ENCODE measurements around the gene RHOV. TPM values are rescaled to one million over a fixed set of nuclear protein-coding genes. Genes with fewer than 3 reads are reported as not detected.
A peak's percentile ranks its signal among the peaks of the same experiment; 100 is the strongest.

RHOV gene
- total and polyA plus RNA-seq, 4 donors, result 0.15 to 0.30 (median 0.19) TPM; not detected in 1

DNA sequence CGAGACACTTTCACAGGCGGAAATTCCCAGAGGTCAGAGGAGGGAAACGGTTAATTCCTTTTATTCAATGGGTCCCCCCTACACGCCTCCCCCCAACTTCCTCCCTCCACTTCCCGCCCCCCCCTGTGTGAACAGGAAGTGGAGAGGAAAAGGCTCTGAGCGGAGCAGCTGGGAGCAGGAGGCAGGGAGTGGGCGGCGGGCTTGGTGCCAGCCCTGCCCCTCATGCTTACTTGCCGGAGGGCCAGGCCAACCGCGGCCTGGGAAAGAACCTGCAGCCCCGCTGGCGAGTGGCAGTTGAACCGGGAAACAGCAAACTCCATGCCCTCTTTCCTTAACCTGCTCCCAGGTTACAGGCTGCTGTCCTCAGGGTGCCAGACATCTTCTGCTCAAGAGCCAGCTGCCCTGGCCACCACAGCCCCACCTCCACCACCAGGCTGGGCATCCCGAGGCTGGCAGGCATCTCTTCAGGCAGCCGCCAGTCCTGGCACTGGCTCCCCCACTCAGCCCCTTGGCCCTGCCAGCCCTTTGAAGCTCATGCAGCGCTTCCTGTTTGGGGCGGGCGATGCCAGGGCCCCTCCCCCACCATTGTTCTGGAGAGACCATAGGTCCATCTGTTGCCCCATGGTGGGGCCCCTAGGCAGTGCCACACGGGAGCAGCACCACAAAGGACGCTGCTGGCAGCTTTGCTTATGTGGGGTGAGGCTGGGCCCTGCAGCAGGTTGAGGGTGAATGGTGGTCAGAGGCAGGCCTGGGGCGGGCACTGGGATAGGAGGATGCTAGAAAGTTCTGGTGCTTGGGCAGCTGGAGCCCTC is 33.2 kb upstream of the RHOV start:
- no peak for DNase-seq
- H3K36me3 ChIP-seq (ENCODE audit: control insufficient read depth in 1 of 2, insufficient read depth in 2 of 2, low read length in 1 of 2), result peaks cover 0 to 3% of the 10 kb centered on the region in 2 donors
- intact Hi-C loops (cut with DNase I), result loop anchor here (2.0 to 5.0 kb wide), 6 partner anchors 34 to 210 kb away; partner anchors contain the start of gene INO80 (in 1 of the 2)
- H3K9me3 ChIP-seq (ENCODE audit: control insufficient read depth, low read length), result no peaks in the 10 kb centered on the region
- peak; percentile 3 for ATAC-seq (ENCODE audit: low FRiP score)
- peak overlapping the region; percentile 58 to 86 for H3K27ac ChIP-seq (ENCODE audit: low read depth in 1 of 2, low read length in 2 of 2)
- no peak overlapping the region for H3K4me3 ChIP-seq (ENCODE audit: low read length in 2 of 2)
- H3K27me3 ChIP-seq (ENCODE audit: control insufficient read depth in 1 of 2, insufficient read depth in 2 of 2, low read length in 1 of 2), result no peaks in the 10 kb centered on the region
- 6 to 8% methylated on average over 22 of the region's 22 CpGs for WGBS, 2 donors
- no peaks in the 10 kb centered on the region for H3K4me1 ChIP-seq (ENCODE audit: control insufficient read depth in 1 of 2, insufficient read depth in 2 of 2, low read length in 2 of 2)

GRCh38 chr15:40906091-40906990 is 32.3 kb upstream of the RHOV start:
- no peaks in the 10 kb centered on the region for H3K9me3 ChIP-seq (ENCODE audit: control insufficient read depth, low read length)
- 1 to 2% methylated on average over 31 to 36 of the region's 36 CpGs for WGBS, 2 donors
- intact Hi-C loops (cut with DNase I), result loop anchor here (2.0 to 5.0 kb wide), 6 partner anchors 34 to 211 kb away; partner anchors contain the start of gene INO80 (in 1 of the 2)
- peaks cover 0 to 3% of the 10 kb centered on the region in 2 donors for H3K36me3 ChIP-seq (ENCODE audit: control insufficient read depth in 1 of 2, insufficient read depth in 2 of 2, low read length in 1 of 2)
- peak overlapping the region in 1 of 2 donors; percentile 13 for H3K4me3 ChIP-seq (ENCODE audit: low read length in 2 of 2)
- no peaks in the 10 kb centered on the region for H3K4me1 ChIP-seq (ENCODE audit: control insufficient read depth in 1 of 2, insufficient read depth in 2 of 2, low read length in 2 of 2)
- DNase-seq (peak; percentile 92 to 95), ATAC-seq (ENCODE audit: low FRiP score) (peak; percentile 91)
- no peaks in the 10 kb centered on the region for H3K27me3 ChIP-seq (ENCODE audit: control insufficient read depth in 1 of 2, insufficient read depth in 2 of 2, low read length in 1 of 2)
- peak overlapping the region; percentile 58 to 86 for H3K27ac ChIP-seq (ENCODE audit: low read depth in 1 of 2, low read length in 2 of 2)

DNA sequence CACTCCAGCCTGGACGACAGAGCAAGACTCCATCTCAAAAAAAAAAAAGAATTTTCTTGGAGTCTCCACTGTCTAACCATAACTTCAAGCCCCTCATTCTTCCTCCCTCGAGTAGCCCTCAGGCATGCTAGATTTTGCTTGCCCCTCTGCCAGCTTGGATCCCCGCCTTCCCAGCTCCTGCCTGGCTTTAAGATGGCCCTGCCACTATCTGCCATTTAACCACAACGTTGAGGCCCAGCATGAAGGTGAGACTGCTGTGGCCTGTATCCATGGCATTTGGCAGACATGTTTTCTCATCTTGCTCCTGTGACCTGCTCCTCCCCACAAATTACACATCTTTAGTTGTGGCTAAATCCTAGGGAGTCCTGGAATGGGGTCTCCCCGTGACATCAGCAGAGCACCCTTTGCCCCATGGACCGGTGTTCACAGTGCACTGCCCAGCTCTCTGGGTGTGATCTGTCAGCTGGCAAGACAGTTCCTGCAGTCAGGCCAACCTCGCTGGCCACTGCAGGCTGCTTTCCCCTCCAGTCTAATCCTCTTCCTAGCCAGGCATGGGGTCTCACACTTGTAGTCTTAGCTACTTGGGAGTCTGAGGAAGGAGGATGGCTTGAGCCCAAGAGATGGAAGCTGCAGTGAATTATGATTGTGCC is 30.6 kb upstream of the RHOV start:
- H3K4me1 ChIP-seq (ENCODE audit: control insufficient read depth in 1 of 2, insufficient read depth in 2 of 2, low read length in 2 of 2), result no peaks in the 10 kb centered on the region
- intact Hi-C loops (cut with DNase I), result loop anchor here (2.0 to 5.0 kb wide), 4 partner anchors 38 to 280 kb away; partner anchors contain the start of gene INO80 (in 1 of the 2)

GRCh38 chr15:40902605-40903561 is 28.8 kb upstream of the RHOV start:
- ATAC-seq (ENCODE audit: low FRiP score), result no peak
- WGBS, 2 donors, result 82 to 88% methylated on average over 33 of the region's 33 CpGs
- Histone ChIP-seq H3K9me3 (ENCODE audit: control insufficient read depth, low read length) (no peaks in the 10 kb centered on the region), H3K4me1 (ENCODE audit: control insufficient read depth in 1 of 2, insufficient read depth in 2 of 2, low read length in 2 of 2) (no peaks in the 10 kb centered on the region), H3K36me3 (ENCODE audit: control insufficient read depth in 1 of 2, insufficient read depth in 2 of 2, low read length in 1 of 2) (peaks cover 0 to 8% of the 10 kb centered on the region in 2 donors), H3K4me3 (ENCODE audit: low read length in 2 of 2) (no peak overlapping the region), H3K27ac (ENCODE audit: low read depth in 1 of 2, low read length in 2 of 2) (no peak overlapping the region), H3K27me3 (ENCODE audit: control insufficient read depth in 1 of 2, insufficient read depth in 2 of 2, low read length in 1 of 2) (no peaks in the 10 kb centered on the region)
- intact Hi-C loops (cut with DNase I), result loop anchor here in 1 of 2 donors (5.0 kb wide), 1 partner anchor 279 kb away; no protein-coding TSS in a partner anchor
- DNase-seq, result peak in 1 of 2 donors; percentile 79

More for the DNA sequence above, 30.6 kb upstream of the RHOV start:
- no peaks in the 10 kb centered on the region for H3K27me3 ChIP-seq (ENCODE audit: control insufficient read depth in 1 of 2, insufficient read depth in 2 of 2, low read length in 1 of 2)
- no peaks in the 10 kb centered on the region for H3K9me3 ChIP-seq (ENCODE audit: control insufficient read depth, low read length)
- DNase-seq (no peak), ATAC-seq (ENCODE audit: low FRiP score) (no peak)
- peaks cover 0 to 8% of the 10 kb centered on the region in 2 donors for H3K36me3 ChIP-seq (ENCODE audit: control insufficient read depth in 1 of 2, insufficient read depth in 2 of 2, low read length in 1 of 2)
- H3K4me3 ChIP-seq (ENCODE audit: low read length in 2 of 2), result no peak overlapping the region
- 59 to 70% methylated on average over 6 to 7 of the region's 7 CpGs for WGBS, 2 donors
- peak overlapping the region in 1 of 2 donors; percentile 31 for H3K27ac ChIP-seq (ENCODE audit: low read depth in 1 of 2, low read length in 2 of 2)

GRCh38 chr15:40901053-40901443 is 27.0 kb upstream of the RHOV start:
- intact Hi-C loops (cut with DNase I), result loop anchor here in 1 of 2 donors (5.0 kb wide), 1 partner anchor 281 kb away; no protein-coding TSS in a partner anchor
- ATAC-seq (ENCODE audit: low FRiP score) (no peak), DNase-seq (no peak)
- Histone ChIP-seq H3K4me3 (ENCODE audit: low read length in 2 of 2) (no peak overlapping the region), H3K4me1 (ENCODE audit: control insufficient read depth in 1 of 2, insufficient read depth in 2 of 2, low read length in 2 of 2) (no peaks in the 10 kb centered on the region), H3K27ac (ENCODE audit: low read depth in 1 of 2, low read length in 2 of 2) (no peak overlapping the region), H3K9me3 (ENCODE audit: control insufficient read depth, low read length) (no peaks in the 10 kb centered on the region), H3K27me3 (ENCODE audit: control insufficient read depth in 1 of 2, insufficient read depth in 2 of 2, low read length in 1 of 2) (no peaks in the 10 kb centered on the region), H3K36me3 (ENCODE audit: control insufficient read depth in 1 of 2, insufficient read depth in 2 of 2, low read length in 1 of 2) (peaks cover 0 to 8% of the 10 kb centered on the region in 2 donors)
- 75 to 77% methylated on average over 5 of the region's 5 CpGs for WGBS, 2 donors

DNA sequence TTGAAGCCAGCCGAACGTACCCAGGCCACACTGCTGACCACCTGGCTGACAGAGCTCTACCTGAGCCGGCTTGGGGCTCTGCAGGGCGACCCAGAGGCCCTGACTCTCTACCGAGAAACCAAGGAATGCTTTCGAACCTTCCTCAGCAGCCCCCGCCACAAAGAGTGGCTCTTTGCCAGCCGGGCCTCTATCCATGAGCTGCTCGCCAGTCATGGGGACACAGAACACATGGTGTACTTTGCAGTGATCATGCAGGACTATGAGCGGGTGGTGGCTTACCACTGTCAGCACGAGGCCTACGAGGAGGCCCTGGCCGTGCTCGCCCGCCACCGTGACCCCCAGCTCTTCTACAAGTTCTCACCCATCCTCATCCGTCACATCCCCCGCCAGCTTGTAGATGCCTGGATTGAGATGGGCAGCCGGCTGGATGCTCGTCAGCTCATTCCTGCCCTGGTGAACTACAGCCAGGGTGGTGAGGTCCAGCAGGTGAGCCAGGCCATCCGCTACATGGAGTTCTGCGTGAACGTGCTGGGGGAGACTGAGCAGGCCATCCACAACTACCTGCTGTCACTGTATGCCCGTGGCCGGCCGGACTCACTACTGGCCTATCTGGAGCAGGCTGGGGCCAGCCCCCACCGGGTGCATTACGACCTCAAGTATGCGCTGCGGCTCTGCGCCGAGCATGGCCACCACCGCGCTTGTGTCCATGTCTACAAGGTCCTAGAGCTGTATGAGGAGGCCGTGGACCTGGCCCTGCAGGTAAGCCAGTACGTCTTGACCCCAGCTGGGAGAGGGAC is 26.4 kb upstream of the RHOV start:
- DNase-seq (no peak), ATAC-seq (ENCODE audit: low FRiP score) (no peak)
- Histone ChIP-seq H3K36me3 (ENCODE audit: control insufficient read depth in 1 of 2, insufficient read depth in 2 of 2, low read length in 1 of 2) (peaks cover 0 to 8% of the 10 kb centered on the region in 2 donors), H3K4me3 (ENCODE audit: low read length in 2 of 2) (no peak overlapping the region), H3K4me1 (ENCODE audit: control insufficient read depth in 1 of 2, insufficient read depth in 2 of 2, low read length in 2 of 2) (no peaks in the 10 kb centered on the region), H3K27me3 (ENCODE audit: control insufficient read depth in 1 of 2, insufficient read depth in 2 of 2, low read length in 1 of 2) (no peaks in the 10 kb centered on the region), H3K27ac (ENCODE audit: low read depth in 1 of 2, low read length in 2 of 2) (no peak overlapping the region), H3K9me3 (ENCODE audit: control insufficient read depth, low read length) (no peaks in the 10 kb centered on the region)
- WGBS, 2 donors, result 86 to 87% methylated on average over 36 of the region's 36 CpGs
- intact Hi-C loops (cut with DNase I), result loop anchor here in 1 of 2 donors (5.0 kb wide), 1 partner anchor 282 kb away; no protein-coding TSS in a partner anchor
